WERI-Rb-1 (cell line): Measurements from ENCODE around the gene MITF.

Experiments used
- DNase-seq: peaks from one replicate; pipeline ENCODE4 v3.0.0-alpha.2; 2020
- H3K27ac ChIP-seq: fragments of 250-450 bp; sonication (Bioruptor Pico); 2 replicates; pipeline ENCODE4 v1.5.1; 2020; ENCODE audit warnings: mild to moderate bottlenecking, moderate library complexity
- H3K27me3 ChIP-seq: fragments of 250-450 bp; sonication (Bioruptor Pico); 2 replicates; pipeline ENCODE4 v1.5.1; 2021; ENCODE audit warnings: mild to moderate bottlenecking, low read depth, moderate library complexity; ENCODE audit not compliant: insufficient read depth, severe bottlenecking
- H3K36me3 ChIP-seq: fragments of 250-450 bp; sonication (Bioruptor Pico); 2 replicates; pipeline ENCODE4 v1.5.1; 2020; ENCODE audit warnings: mild to moderate bottlenecking, moderate library complexity
- H3K4me3 ChIP-seq: 2 replicates; pipeline ENCODE4 v1.5.1; 2011; ENCODE audit warnings: low read depth, mild to moderate bottlenecking, control low read depth, low read length
- H3K9me3 ChIP-seq: fragments of 250-450 bp; sonication (Bioruptor Pico); 2 replicates; pipeline ENCODE4 v1.5.1; 2021; ENCODE audit warnings: mild to moderate bottlenecking, moderate library complexity; ENCODE audit not compliant: severe bottlenecking
- TF ChIP-seq, protein P1 (sequence below): IDR thresholded peaks from 2 replicates; pipeline ENCODE4 v1.5.1; 2011; ENCODE audit warnings: low read depth, mild to moderate bottlenecking, control low read depth, inconsistent platforms, low read length

The MITF gene

DNA sequence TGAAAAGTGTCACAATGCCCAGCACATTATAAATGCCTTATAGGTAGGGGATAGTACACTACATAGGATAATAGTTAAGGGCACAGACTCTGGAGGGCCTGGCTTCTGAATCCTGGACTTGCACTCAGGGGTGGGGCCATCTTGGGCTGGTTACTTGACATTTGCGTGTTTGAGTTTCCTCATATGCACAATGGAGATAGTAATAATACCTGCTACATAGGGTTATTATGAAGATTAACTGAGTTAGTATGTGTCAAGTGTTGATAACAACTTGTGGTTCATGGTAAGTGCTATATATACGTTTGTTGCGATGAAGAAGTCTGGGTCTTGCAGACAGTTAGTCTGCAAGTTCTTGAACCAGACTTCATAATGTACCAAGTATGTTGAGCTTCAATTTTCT lies 37.0 kb downstream of the MITF start:
- no peaks in the 10 kb centered on the region for H3K9me3 ChIP-seq
- H3K4me3 ChIP-seq: no peak overlapping the region
- TF ChIP-seq, protein P1, sequence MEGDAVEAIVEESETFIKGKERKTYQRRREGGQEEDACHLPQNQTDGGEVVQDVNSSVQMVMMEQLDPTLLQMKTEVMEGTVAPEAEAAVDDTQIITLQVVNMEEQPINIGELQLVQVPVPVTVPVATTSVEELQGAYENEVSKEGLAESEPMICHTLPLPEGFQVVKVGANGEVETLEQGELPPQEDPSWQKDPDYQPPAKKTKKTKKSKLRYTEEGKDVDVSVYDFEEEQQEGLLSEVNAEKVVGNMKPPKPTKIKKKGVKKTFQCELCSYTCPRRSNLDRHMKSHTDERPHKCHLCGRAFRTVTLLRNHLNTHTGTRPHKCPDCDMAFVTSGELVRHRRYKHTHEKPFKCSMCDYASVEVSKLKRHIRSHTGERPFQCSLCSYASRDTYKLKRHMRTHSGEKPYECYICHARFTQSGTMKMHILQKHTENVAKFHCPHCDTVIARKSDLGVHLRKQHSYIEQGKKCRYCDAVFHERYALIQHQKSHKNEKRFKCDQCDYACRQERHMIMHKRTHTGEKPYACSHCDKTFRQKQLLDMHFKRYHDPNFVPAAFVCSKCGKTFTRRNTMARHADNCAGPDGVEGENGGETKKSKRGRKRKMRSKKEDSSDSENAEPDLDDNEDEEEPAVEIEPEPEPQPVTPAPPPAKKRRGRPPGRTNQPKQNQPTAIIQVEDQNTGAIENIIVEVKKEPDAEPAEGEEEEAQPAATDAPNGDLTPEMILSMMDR: no peak
- H3K27me3 ChIP-seq: no peaks in the 10 kb centered on the region
- DNase-seq: no peak
- H3K27ac ChIP-seq: no peak overlapping the region
- no peaks in the 10 kb centered on the region for H3K36me3 ChIP-seq

- H3K36me3 ChIP-seq: no peaks in the 10 kb centered on the region
- no peaks in the 10 kb centered on the region for H3K9me3 ChIP-seq
- no peaks in the 10 kb centered on the region for H3K27me3 ChIP-seq
- no peak overlapping the region for H3K27ac ChIP-seq
- no peak for DNase-seq
- TF ChIP-seq, protein P1: no peak
- H3K4me3 ChIP-seq: no peak overlapping the region
Measured at GRCh38 chr3:69776920-69777581, 37.8 kb downstream of the MITF start.

- Histone ChIP-seq H3K27ac (no peak overlapping the region), H3K36me3 (no peaks in the 10 kb centered on the region), H3K27me3 (no peaks in the 10 kb centered on the region), H3K4me3 (no peak overlapping the region), H3K9me3 (no peaks in the 10 kb centered on the region)
- DNase-seq: no peak
- TF ChIP-seq, protein P1: no peak
Measured at GRCh38 chr3:69777582-69777967, 38.3 kb downstream of the MITF start.

DNA sequence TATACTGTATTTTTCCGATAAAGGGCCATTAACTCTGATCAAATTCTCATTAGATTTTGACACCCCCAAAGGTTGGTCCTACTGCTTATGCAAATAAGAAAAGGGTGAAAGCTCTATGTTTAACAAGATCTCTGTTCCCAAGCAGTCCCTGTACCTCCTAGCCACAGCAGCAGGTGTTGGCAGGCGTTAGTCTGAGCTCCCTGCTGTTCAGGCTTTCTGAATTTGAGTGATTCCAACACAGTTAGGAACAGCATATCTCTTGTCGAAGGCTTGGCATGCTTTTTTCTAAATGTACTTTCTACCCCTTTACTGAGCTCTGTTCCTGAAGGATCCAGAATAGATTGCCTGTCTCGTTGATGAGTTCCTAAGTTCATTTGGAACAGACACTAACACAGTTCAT lies 42.3 kb downstream of the MITF start:
- TF ChIP-seq, protein P1: no peak

GRCh38 chr3:69784954-69785514 lies 45.8 kb downstream of the MITF start:
- TF ChIP-seq, protein P1: no peak
- no peak overlapping the region for H3K27ac ChIP-seq
- H3K36me3 ChIP-seq: no peaks in the 10 kb centered on the region
- H3K4me3 ChIP-seq: no peak overlapping the region
- DNase-seq: no peak
- no peaks in the 10 kb centered on the region for H3K9me3 ChIP-seq
- no peaks in the 10 kb centered on the region for H3K27me3 ChIP-seq

More for the DNA sequence above, 42.3 kb downstream of the MITF start:
- no peak for DNase-seq
- Histone ChIP-seq H3K27me3 (no peaks in the 10 kb centered on the region), H3K36me3 (no peaks in the 10 kb centered on the region), H3K4me3 (no peak overlapping the region), H3K27ac (no peak overlapping the region), H3K9me3 (no peaks in the 10 kb centered on the region)
